ENCODE results near the gene PAM.

The PAM gene

DNA sequence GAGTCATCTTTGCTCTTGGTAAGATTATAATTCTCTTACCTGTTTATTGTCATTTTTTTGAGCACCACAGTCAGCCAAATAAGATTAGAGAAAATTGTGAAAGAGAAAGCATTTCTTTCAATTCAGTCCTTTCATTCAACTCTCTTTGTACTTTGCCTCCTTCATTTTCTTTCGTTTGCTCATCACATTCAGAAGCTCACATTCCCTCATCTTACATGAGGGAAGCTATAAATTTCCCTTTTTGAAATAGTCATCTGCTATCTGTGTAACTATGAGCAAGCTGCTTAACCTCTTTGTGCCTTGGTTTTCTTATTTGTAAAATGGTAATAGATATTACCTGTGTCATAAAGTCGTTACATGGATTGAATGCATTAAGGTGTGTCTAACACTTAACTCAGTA, 41.4 kb downstream of the PAM start:
- TF ChIP-seq POLR2AphosphoS5 (IDR thresholded peaks at IDR 0.05; ENCODE audit: low read depth, low read length) (no peak), REST (IDR thresholded peaks at IDR 0.05; ENCODE audit: insufficient read depth in 1 of 2, low read depth in 2 of 2, low read length in 2 of 2) (no peak), TAF1 (IDR thresholded peaks at IDR 0.05; ENCODE audit: borderline replicate concordance, insufficient read depth, low read length) (no peak), FOXP2 (optimal IDR thresholded peaks at IDR 0.05; ENCODE audit: borderline replicate concordance, extremely low read depth, extremely low read length, insufficient read depth) (no peak), SIN3A (IDR thresholded peaks at IDR 0.05; ENCODE audit: borderline replicate concordance, insufficient read depth, low read length) (no peak)

- TF ChIP-seq TAF1 (IDR thresholded peaks at IDR 0.05; ENCODE audit: borderline replicate concordance, insufficient read depth, low read length), result no peak
- no peak for TF ChIP-seq FOXP2 (optimal IDR thresholded peaks at IDR 0.05; ENCODE audit: borderline replicate concordance, extremely low read depth, extremely low read length, insufficient read depth)
- no peak for TF ChIP-seq REST (IDR thresholded peaks at IDR 0.05; ENCODE audit: insufficient read depth in 1 of 2, low read depth in 2 of 2, low read length in 2 of 2)
- no peak for TF ChIP-seq POLR2AphosphoS5 (IDR thresholded peaks at IDR 0.05; ENCODE audit: low read depth, low read length)
- TF ChIP-seq SIN3A (IDR thresholded peaks at IDR 0.05; ENCODE audit: borderline replicate concordance, insufficient read depth, low read length), result no peak
These were observed 42.3 kb downstream of the PAM start for GRCh38 chr5:102797322-102797884.

- TF ChIP-seq SIN3A (IDR thresholded peaks at IDR 0.05; ENCODE audit: borderline replicate concordance, insufficient read depth, low read length), result no peak
- no peak for TF ChIP-seq POLR2AphosphoS5 (IDR thresholded peaks at IDR 0.05; ENCODE audit: low read depth, low read length)
These were observed 43.1 kb downstream of the PAM start for GRCh38 chr5:102798104-102798785.

GRCh38 chr5:102799017-102799416, 43.9 kb downstream of the PAM start:
- TF ChIP-seq SIN3A (IDR thresholded peaks at IDR 0.05; ENCODE audit: borderline replicate concordance, insufficient read depth, low read length), result no peak
- TF ChIP-seq TAF1 (IDR thresholded peaks at IDR 0.05; ENCODE audit: borderline replicate concordance, insufficient read depth, low read length), result no peak
- no peak for TF ChIP-seq FOXP2 (optimal IDR thresholded peaks at IDR 0.05; ENCODE audit: borderline replicate concordance, extremely low read depth, extremely low read length, insufficient read depth)
- TF ChIP-seq POLR2AphosphoS5 (IDR thresholded peaks at IDR 0.05; ENCODE audit: low read depth, low read length), result no peak
- TF ChIP-seq REST (IDR thresholded peaks at IDR 0.05; ENCODE audit: insufficient read depth in 1 of 2, low read depth in 2 of 2, low read length in 2 of 2), result no peak

DNA sequence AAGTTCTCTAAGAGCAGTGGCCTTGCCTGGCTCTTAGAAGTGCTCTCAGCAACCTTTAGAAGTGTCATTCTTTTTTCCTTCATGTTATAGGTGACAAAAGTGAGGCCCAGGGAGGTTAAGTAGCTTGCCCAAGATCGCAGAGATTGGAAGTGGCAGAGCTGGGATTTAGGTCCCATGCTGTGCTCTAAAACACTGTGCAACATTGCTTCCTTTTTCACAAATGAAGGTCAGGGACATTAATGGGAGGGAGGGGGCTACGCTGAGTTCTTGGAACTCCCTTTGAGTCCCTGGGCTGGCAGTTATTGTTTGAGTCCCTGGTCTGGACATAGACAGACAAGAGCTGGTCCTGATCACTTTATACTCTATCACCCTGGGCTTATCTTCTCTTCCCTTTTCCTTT, 45.3 kb downstream of the PAM start:
- TF ChIP-seq TAF1 (IDR thresholded peaks at IDR 0.05; ENCODE audit: borderline replicate concordance, insufficient read depth, low read length) (no peak), SIN3A (IDR thresholded peaks at IDR 0.05; ENCODE audit: borderline replicate concordance, insufficient read depth, low read length) (no peak), FOXP2 (optimal IDR thresholded peaks at IDR 0.05; ENCODE audit: borderline replicate concordance, extremely low read depth, extremely low read length, insufficient read depth) (no peak), POLR2AphosphoS5 (IDR thresholded peaks at IDR 0.05; ENCODE audit: low read depth, low read length) (no peak), REST (IDR thresholded peaks at IDR 0.05; ENCODE audit: insufficient read depth in 1 of 2, low read depth in 2 of 2, low read length in 2 of 2) (no peak)

All from PFSK-1 (cell line).